Uterus (tissue), 2 donors: ENCODE results near the gene PSD4.

Source experiments
- CTCF ChIP-seq, 4 experiments: fragments of 200-600 bp in 2 of 4; fragments of 450-650 bp in 2 of 4; sonication (generic) in 2 of 4; IDR thresholded peaks; one replicate each; pipeline ENCODE4 v1.5.1; 2016 to 2019; ENCODE audit warnings: antibody characterized with exemption in 4 of 4, mild to moderate bottlenecking in 2 of 4, moderate library complexity in 1 of 4
- POLR2A ChIP-seq, 2 donors: fragments of 450-650 bp; IDR thresholded peaks; one replicate each; pipeline ENCODE4 v1.6.1; 2016; ENCODE audit warnings: antibody characterized with exemption in 2 of 2, mild to moderate bottlenecking in 1 of 2, moderate library complexity in 1 of 2

DNA sequence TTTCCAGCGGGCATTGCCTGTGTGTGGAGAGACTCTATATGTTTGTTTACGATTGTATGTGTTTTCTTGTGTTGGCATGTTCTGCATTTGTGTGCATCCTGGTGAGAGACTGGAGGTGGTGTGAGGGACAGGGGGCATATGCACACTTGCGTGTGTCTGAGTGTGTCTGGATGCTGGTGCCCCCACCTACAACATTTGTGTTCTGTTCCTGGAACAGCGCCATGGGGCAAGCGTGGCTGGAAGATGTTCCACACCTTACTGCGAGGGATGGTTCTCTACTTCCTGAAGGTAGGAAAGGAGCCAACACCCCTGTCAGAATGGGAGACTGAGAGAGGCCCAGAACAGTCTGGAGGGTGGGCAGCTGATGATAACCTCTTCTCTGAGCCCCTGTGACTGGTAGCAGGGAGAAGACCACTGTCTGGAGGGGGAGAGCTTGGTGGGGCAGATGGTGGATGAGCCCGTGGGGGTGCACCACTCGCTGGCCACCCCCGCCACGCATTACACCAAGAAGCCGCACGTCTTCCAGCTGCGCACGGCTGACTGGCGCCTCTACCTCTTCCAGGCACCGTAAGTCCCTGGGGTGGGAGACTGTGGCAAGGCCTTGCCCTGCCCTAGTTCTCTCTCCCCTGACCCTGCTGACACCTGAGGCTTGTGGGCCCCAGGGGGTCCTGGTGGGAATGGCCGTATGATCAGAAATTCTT lies 23.7 kb downstream of the PSD4 start:
- TF ChIP-seq POLR2A (IDR thresholded peaks at IDR 0.05) (no peak), CTCF (IDR thresholded peaks at IDR 0.05) (no peak)
